CD14-positive monocyte (primary cell): ENCODE measurements around the gene CPEB2. TPM values are rescaled to one million over a fixed set of nuclear protein-coding genes. Genes with fewer than 3 reads are reported as not detected.

Source experiments
- DNase-seq, 3 donors: peaks; one replicate each; pipeline ENCODE4 v3.0.0-alpha.2; 2011 to 2022
- H2AFZ ChIP-seq: 2 replicates; pipeline ENCODE4 v1.6.0; 2012; ENCODE audit warnings: mild to moderate bottlenecking, low read depth, low read length, inconsistent platforms; ENCODE audit not compliant: insufficient read depth, poor library complexity, severe bottlenecking
- H3K27ac ChIP-seq, 2 donors: 1 replicate in 1 of 2; 2 replicates in 1 of 2; pipeline ENCODE4 v1.5.1; 2012 to 2013; ENCODE audit warnings: low read length in 2 of 2, control low read depth in 1 of 2, inconsistent platforms in 1 of 2, low read depth in 1 of 2, mild to moderate bottlenecking in 1 of 2
- H3K27me3 ChIP-seq, 2 donors: one replicate each; pipeline versions ENCODE4 v1.6.0 to v1.6.1; 2011 to 2013; ENCODE audit warnings: low read length in 2 of 2; ENCODE audit not compliant: control insufficient read depth in 2 of 2, insufficient read depth in 2 of 2
- H3K36me3 ChIP-seq, 2 donors: replicated peaks in 1 of 2; 1 replicate in 1 of 2; 2 replicates in 1 of 2; pipeline versions ENCODE4 v1.5.1 to v1.6.1; 2012 to 2013; ENCODE audit warnings: low read length in 2 of 2, control low read depth in 1 of 2, inconsistent platforms in 1 of 2, mild to moderate bottlenecking in 1 of 2; ENCODE audit not compliant: insufficient read depth in 2 of 2, control insufficient read depth in 1 of 2
- H3K4me1 ChIP-seq, 2 donors: 1 replicate in 1 of 2; 2 replicates in 1 of 2; pipeline versions ENCODE4 v1.5.1 to v1.6.1; 2012 to 2013; ENCODE audit warnings: low read length in 2 of 2, control low read depth in 1 of 2, inconsistent platforms in 1 of 2, mild to moderate bottlenecking in 1 of 2, moderate library complexity in 1 of 2; ENCODE audit not compliant: insufficient read depth in 2 of 2, control insufficient read depth in 1 of 2
- H3K4me2 ChIP-seq: replicated peaks from 2 replicates; pipeline ENCODE3; 2012; ENCODE audit warnings: low read length, moderate library complexity, mild to moderate bottlenecking; ENCODE audit not compliant: poor library complexity, severe bottlenecking; ENCODE audit errors: extremely low read depth
- H3K4me3 ChIP-seq, 3 experiments: fragments of 200-600 bp in 1 of 3; sonication (generic) in 1 of 3; replicated peaks in 1 of 3; 1 replicate in 2 of 3; 2 replicates in 1 of 3; pipeline ENCODE4 v1.5.1; 2011 to 2013; ENCODE audit warnings: low read length in 3 of 3, mild to moderate bottlenecking in 3 of 3, control low read depth in 2 of 3, low read depth in 2 of 3, inconsistent platforms in 1 of 3, moderate library complexity in 1 of 3
- H3K79me2 ChIP-seq: 2 replicates; pipeline ENCODE4 v1.6.0; 2012; ENCODE audit warnings: mild to moderate bottlenecking, control low read depth, inconsistent platforms, low read length, moderate library complexity; ENCODE audit not compliant: insufficient read depth
- H3K9ac ChIP-seq: 2 replicates; pipeline ENCODE4 v1.6.0; 2017; ENCODE audit warnings: low read length, mild to moderate bottlenecking; ENCODE audit not compliant: insufficient read depth, poor library complexity, severe bottlenecking
- H3K9me3 ChIP-seq, 2 donors: replicated peaks in 1 of 2; 1 replicate in 1 of 2; 2 replicates in 1 of 2; pipeline versions ENCODE4 v1.5.1 to v1.6.1; 2012 to 2013; ENCODE audit warnings: low read length in 2 of 2, control low read depth in 1 of 2; ENCODE audit not compliant: control insufficient read depth in 1 of 2, insufficient read depth in 1 of 2
- H4K20me1 ChIP-seq: 2 replicates; pipeline ENCODE4 v1.6.0; 2012; ENCODE audit warnings: mild to moderate bottlenecking, low read length, control low read depth, moderate library complexity; ENCODE audit not compliant: insufficient read depth
- H3K27ac Mint-ChIP-seq, 7 donors: one replicate each; pipeline ENCODE4 v1.8.0; 2020; ENCODE audit warnings: mild to moderate bottlenecking in 7 of 7, mixed read lengths in 7 of 7, moderate library complexity in 6 of 7, inconsistent platforms in 2 of 7
- H3K27me3 Mint-ChIP-seq, 3 donors: one replicate each; pipeline ENCODE4 v1.8.0; 2021 to 2022; ENCODE audit warnings: low read depth in 3 of 3, mild to moderate bottlenecking in 3 of 3, mixed read lengths in 3 of 3, moderate library complexity in 3 of 3, inconsistent platforms in 1 of 3
- H3K36me3 Mint-ChIP-seq, 2 donors: one replicate each; pipeline ENCODE4 v1.8.0; 2020; ENCODE audit warnings: mixed read lengths in 2 of 2, inconsistent platforms in 1 of 2, mild to moderate bottlenecking in 1 of 2
- H3K4me1 Mint-ChIP-seq: one replicate; pipeline ENCODE4 v1.8.0; 2020; ENCODE audit warnings: mild to moderate bottlenecking, mixed read lengths
- H3K4me3 Mint-ChIP-seq, 2 donors: one replicate each; pipeline ENCODE4 v1.8.0; 2020; ENCODE audit warnings: mild to moderate bottlenecking in 2 of 2, mixed read lengths in 2 of 2, moderate library complexity in 1 of 2
- H3K9me3 Mint-ChIP-seq, 7 donors: one replicate each; pipeline ENCODE4 v1.8.0; 2020 to 2022; ENCODE audit warnings: mixed read lengths in 7 of 7, mild to moderate bottlenecking in 6 of 7, moderate library complexity in 6 of 7, inconsistent platforms in 2 of 7
- WGBS: methylation state at CpG from one replicate; pipeline ENCODE4 v1.1.5; 2013; ENCODE audit warnings: missing lambda C conversion rate; ENCODE audit not compliant: insufficient coverage; 5-methylcytosine and 5-hydroxymethylcytosine counted together
- intact Hi-C, 2 donors: fragments of 100-400 bp; cut with micrococcal nuclease; formaldehyde crosslinking; loops; one replicate each; pipeline versions ENCODE4 v1.15.0 to v1.15.1; 2023
- polyA plus RNA-seq, 3 donors: library from polyadenylated mRNA; depleted of rRNA in 1 of 3; unstranded in 2 of 3; stranded (reverse) in 1 of 3; fragments of 300-500 nt in 2 of 3; fragments of >200 nt in 1 of 3; fragmentation: Illumina TruSeq in 2 of 3; gene quantifications; 1 replicate in 2 of 3; 2 replicates in 1 of 3; pipeline ENCODE4 v1.2.3, GENCODE V29; 2012 to 2021
- TF ChIP-seq, protein P1 (sequence below): fragments of 200-600 bp; IDR thresholded peaks from one replicate; pipeline ENCODE4 v1.8.0; 2022; ENCODE audit warnings: antibody characterized with exemption, mild to moderate bottlenecking

The CPEB2 gene
- polyA plus RNA-seq, 3 donors = 1.6 to 8.2 (median 1.7) TPM

DNA sequence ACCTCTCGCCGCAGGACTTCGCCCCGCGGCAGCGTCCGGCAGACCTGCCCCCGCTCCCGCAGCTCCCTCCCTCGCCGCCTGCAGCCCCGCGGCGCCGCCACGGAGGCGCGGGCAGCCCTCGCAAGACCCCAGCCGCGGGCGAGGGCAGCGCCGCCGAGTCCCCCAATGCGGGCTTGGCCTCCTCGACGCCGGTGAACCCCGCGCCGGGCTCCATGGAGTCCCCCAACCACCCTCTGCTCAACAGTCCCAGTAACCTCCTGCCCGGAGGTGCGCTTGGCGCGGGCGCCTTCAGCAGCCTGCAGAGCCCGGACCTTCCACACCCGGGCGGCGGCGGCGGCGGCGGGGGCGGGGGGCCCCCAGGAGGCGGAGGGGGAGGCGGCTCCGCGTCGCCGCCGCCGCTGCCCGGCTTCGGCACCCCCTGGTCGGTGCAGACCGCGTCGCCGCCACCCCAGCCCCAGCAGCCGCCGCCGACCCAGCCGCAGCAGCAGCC lies 1.2 kb downstream of the CPEB2 start:
- peak overlapping the region; percentile 92 for H3K4me2 ChIP-seq
- H3K27me3 Mint-ChIP-seq = peaks cover 0 to 4% (median 0%) of the 10 kb centered on the region in 3 donors
- no peaks in the 10 kb centered on the region for H3K9me3 ChIP-seq
- intact Hi-C loops = loop anchor here (5.0 to 10.0 kb wide), 6 partner anchors 126 to 1519 kb away; partner anchors contain the start of genes BOD1L1 (in 2 of the 2), BST1 (in 1 of the 2), FBXL5 (in 1 of the 2) and RAB28 (in 1 of the 2)
- H3K79me2 ChIP-seq = peaks cover 45% of the 10 kb centered on the region
- peaks cover 37% of the 10 kb centered on the region for H4K20me1 ChIP-seq
- peaks cover 8 to 18% of the 10 kb centered on the region in 2 donors for H3K4me1 ChIP-seq
- peak overlapping the region; percentile 99 for H3K9ac ChIP-seq
- peaks cover 22% of the 10 kb centered on the region for H3K4me1 Mint-ChIP-seq
- peaks cover 9 to 11% of the 10 kb centered on the region in 2 donors for H3K36me3 Mint-ChIP-seq
- H3K27ac ChIP-seq = peak overlapping the region; percentile 99 to 100
- WGBS = under 1% methylated on average over 61 of the region's 65 CpGs
- peak overlapping the region; percentile 83 for H3K4me3 Mint-ChIP-seq
- peak overlapping the region; percentile 83 for H2AFZ ChIP-seq
- H3K36me3 ChIP-seq = peaks cover 7 to 15% of the 10 kb centered on the region in 2 donors
- H3K27me3 ChIP-seq = no peaks in the 10 kb centered on the region
- TF ChIP-seq, protein P1, sequence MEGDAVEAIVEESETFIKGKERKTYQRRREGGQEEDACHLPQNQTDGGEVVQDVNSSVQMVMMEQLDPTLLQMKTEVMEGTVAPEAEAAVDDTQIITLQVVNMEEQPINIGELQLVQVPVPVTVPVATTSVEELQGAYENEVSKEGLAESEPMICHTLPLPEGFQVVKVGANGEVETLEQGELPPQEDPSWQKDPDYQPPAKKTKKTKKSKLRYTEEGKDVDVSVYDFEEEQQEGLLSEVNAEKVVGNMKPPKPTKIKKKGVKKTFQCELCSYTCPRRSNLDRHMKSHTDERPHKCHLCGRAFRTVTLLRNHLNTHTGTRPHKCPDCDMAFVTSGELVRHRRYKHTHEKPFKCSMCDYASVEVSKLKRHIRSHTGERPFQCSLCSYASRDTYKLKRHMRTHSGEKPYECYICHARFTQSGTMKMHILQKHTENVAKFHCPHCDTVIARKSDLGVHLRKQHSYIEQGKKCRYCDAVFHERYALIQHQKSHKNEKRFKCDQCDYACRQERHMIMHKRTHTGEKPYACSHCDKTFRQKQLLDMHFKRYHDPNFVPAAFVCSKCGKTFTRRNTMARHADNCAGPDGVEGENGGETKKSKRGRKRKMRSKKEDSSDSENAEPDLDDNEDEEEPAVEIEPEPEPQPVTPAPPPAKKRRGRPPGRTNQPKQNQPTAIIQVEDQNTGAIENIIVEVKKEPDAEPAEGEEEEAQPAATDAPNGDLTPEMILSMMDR = no peak
- peak in 1 of 3 donors; percentile 17 for DNase-seq
- H3K27ac Mint-ChIP-seq = peak overlapping the region; percentile 43 to 95 (median 73)
- peak overlapping the region; percentile 70 to 98 (median 95) for H3K4me3 ChIP-seq
- no peaks in the 10 kb centered on the region for H3K9me3 Mint-ChIP-seq

DNA sequence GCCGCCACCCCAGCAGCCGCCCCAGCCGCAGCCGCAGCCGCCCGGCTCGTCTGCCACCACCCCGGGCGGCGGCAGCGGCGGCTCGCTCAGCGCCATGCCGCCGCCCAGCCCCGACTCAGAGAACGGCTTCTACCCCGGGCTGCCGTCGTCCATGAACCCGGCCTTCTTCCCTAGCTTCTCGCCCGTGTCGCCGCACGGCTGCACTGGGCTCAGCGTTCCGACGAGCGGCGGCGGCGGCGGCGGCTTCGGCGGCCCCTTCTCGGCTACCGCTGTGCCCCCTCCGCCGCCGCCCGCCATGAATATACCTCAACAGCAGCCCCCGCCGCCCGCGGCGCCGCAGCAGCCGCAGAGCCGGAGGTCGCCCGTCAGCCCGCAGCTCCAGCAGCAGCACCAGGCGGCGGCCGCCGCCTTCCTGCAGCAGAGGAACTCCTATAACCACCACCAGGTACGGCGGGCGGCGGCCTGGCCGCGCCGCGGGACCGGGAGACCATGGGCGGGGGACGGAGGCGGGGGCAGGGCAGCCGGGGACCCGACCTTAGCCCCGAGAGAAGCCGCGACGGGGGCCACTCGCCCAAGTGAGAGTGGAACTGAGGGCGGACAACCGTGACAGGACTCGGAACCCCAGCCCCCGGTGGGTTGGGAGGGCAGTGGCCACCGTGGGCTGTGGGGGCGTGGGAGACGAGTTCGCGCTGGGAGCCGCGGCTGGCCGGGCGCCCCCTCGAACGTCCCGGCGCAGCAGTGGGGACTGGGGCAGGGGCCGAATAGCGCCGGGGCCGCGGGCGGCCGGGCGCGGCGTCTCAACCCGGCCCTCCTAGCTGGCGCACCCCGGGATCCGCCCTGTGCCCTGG lies 1.8 kb downstream of the CPEB2 start:
- H3K36me3 Mint-ChIP-seq = peaks cover 13 to 15% of the 10 kb centered on the region in 2 donors
- Histone ChIP-seq H3K36me3 (peaks cover 14 to 22% of the 10 kb centered on the region in 2 donors), H2AFZ (peak overlapping the region; percentile 67), H3K9ac (peak overlapping the region; percentile 99), H3K27ac (peak overlapping the region; percentile 77 to 90), H3K4me2 (peak overlapping the region; percentile 92), H3K27me3 (no peaks in the 10 kb centered on the region), H3K79me2 (peaks cover 51% of the 10 kb centered on the region), H3K4me3 (peak overlapping the region; percentile 67 to 95 (median 70)), H4K20me1 (peaks cover 42% of the 10 kb centered on the region), H3K4me1 (peaks cover 8 to 18% of the 10 kb centered on the region in 2 donors), H3K9me3 (no peaks in the 10 kb centered on the region)
- TF ChIP-seq, protein P1 = no peak
- peak overlapping the region in 6 of 7 donors; percentile 15 to 95 (median 68) for H3K27ac Mint-ChIP-seq
- DNase-seq = peak in 2 of 3 donors; percentile 16 to 28
- H3K27me3 Mint-ChIP-seq = peaks cover 0 to 1% (median 0%) of the 10 kb centered on the region in 3 donors
- H3K4me3 Mint-ChIP-seq = peak overlapping the region; percentile 88 to 95
- intact Hi-C loops = loop anchor here (5.0 to 10.0 kb wide), 6 partner anchors 127 to 1519 kb away; partner anchors contain the start of genes BOD1L1 (in 2 of the 2), BST1 (in 1 of the 2), FBXL5 (in 1 of the 2) and RAB28 (in 1 of the 2)
- no peaks in the 10 kb centered on the region for H3K9me3 Mint-ChIP-seq
- 0% methylated on average over 85 of the region's 109 CpGs for WGBS
- H3K4me1 Mint-ChIP-seq = peaks cover 22% of the 10 kb centered on the region
